GM12878 (cell line): ENCODE results near the gene TRAP1. TPM values are rescaled to one million over a fixed set of nuclear protein-coding genes. Genes with fewer than 3 reads are reported as not detected.

Source experiments
- BACH1 ChIP-seq: fragments of 450-650 bp; IDR thresholded peaks from 2 replicates; pipeline ENCODE4 v1.6.1; 2017; ENCODE audit warnings: mild to moderate bottlenecking, borderline replicate concordance
- EZH2 ChIP-seq: IDR thresholded peaks from 2 replicates; pipeline ENCODE4 v1.6.1; 2012; ENCODE audit warnings: low read depth, mild to moderate bottlenecking, control low read depth, inconsistent platforms, low read length, borderline replicate concordance; ENCODE audit not compliant: control insufficient read depth
- GABPA ChIP-seq: IDR thresholded peaks from 2 replicates; pipeline ENCODE4 v1.6.1; 2014; ENCODE audit warnings: antibody characterized with exemption, low read depth, mild to moderate bottlenecking, inconsistent platforms
- GATAD2B ChIP-seq: fragments of 450-650 bp; conservative IDR thresholded peaks from 2 replicates; pipeline ENCODE4 v1.6.1; 2017; ENCODE audit warnings: low read depth, mild to moderate bottlenecking, moderate library complexity
- IKZF2 ChIP-seq, 2 experiments: fragments of 450-650 bp; IDR thresholded peaks; 2 replicates each; pipeline ENCODE4 v1.6.1; 2017; ENCODE audit warnings: mild to moderate bottlenecking in 2 of 2, moderate library complexity in 2 of 2
- MAX ChIP-seq: IDR thresholded peaks from 2 replicates; pipeline ENCODE4 v1.6.1; 2012; ENCODE audit warnings: low read depth, low read length, improper control_type of control experiment
- MEF2A ChIP-seq: IDR thresholded peaks from 2 replicates; pipeline ENCODE4 v1.6.1; 2011; ENCODE audit warnings: low read depth, mild to moderate bottlenecking, low read length, moderate library complexity; ENCODE audit not compliant: insufficient read depth
- MTA3 ChIP-seq: IDR thresholded peaks from 2 replicates; pipeline ENCODE4 v1.6.1; 2012; ENCODE audit warnings: low read length, inconsistent platforms, borderline replicate concordance
- MXI1 ChIP-seq: fragments of 150-350 bp; IDR thresholded peaks from 2 replicates; pipeline ENCODE4 v1.6.1; 2011; ENCODE audit warnings: low read depth, mild to moderate bottlenecking, inconsistent platforms, low read length, improper control_type of control experiment
- NRF1 ChIP-seq: conservative IDR thresholded peaks from 2 replicates; pipeline ENCODE4 v1.6.1; 2011; ENCODE audit warnings: mild to moderate bottlenecking, low read depth, low read length, improper control_type of control experiment
- PAX5 ChIP-seq: IDR thresholded peaks from 2 replicates; pipeline ENCODE4 v1.6.1; 2011; ENCODE audit warnings: low read depth, low read length, borderline replicate concordance
- POLR2AphosphoS5 ChIP-seq: IDR thresholded peaks from 2 replicates; pipeline ENCODE4 v1.6.1; 2011; ENCODE audit warnings: mild to moderate bottlenecking, low read length, inconsistent platforms
- RB1 ChIP-seq: fragments of 450-650 bp; formaldehyde crosslinking; IDR thresholded peaks from 2 replicates; pipeline ENCODE4 v1.6.1; 2017; ENCODE audit warnings: mild to moderate bottlenecking, borderline replicate concordance
- SREBF1 ChIP-seq: IDR thresholded peaks from 2 replicates; pipeline ENCODE4 v1.6.1; 2012; ENCODE audit warnings: mild to moderate bottlenecking, low read length
- SREBF2 ChIP-seq: IDR thresholded peaks from 2 replicates; pipeline ENCODE4 v1.6.1; 2012; ENCODE audit warnings: mild to moderate bottlenecking, low read length
- STAT1 ChIP-seq: fragments of 450-650 bp; conservative IDR thresholded peaks from 2 replicates; pipeline ENCODE4 v1.6.1; 2014; ENCODE audit warnings: antibody characterized with exemption, mild to moderate bottlenecking
- STAT3 ChIP-seq: IDR thresholded peaks from 2 replicates; pipeline ENCODE4 v1.6.1; 2011; ENCODE audit warnings: low read depth, low read length, improper control_type of control experiment
- SUPT20H ChIP-seq: IDR thresholded peaks from 2 replicates; pipeline ENCODE4 v1.6.1; 2011; ENCODE audit warnings: low read depth, mild to moderate bottlenecking, low read length, moderate library complexity, borderline replicate concordance; ENCODE audit not compliant: control insufficient read depth
- TAF1 ChIP-seq: IDR thresholded peaks from 2 replicates; pipeline ENCODE4 v1.6.1; 2011; ENCODE audit warnings: mild to moderate bottlenecking, low read depth, low read length, borderline replicate concordance
- TBL1XR1 ChIP-seq: IDR thresholded peaks from 2 replicates; pipeline ENCODE4 v1.6.1; 2012; ENCODE audit warnings: low read depth, low read length, improper control_type of control experiment
- TCF12 ChIP-seq: IDR thresholded peaks from 2 replicates; pipeline ENCODE4 v1.6.1; 2011; ENCODE audit warnings: low read depth, mild to moderate bottlenecking, low read length
- USF1 ChIP-seq: IDR thresholded peaks from 2 replicates; pipeline ENCODE4 v1.6.1; 2011; ENCODE audit warnings: borderline replicate concordance, low read depth, mild to moderate bottlenecking, moderate library complexity, mixed read lengths, low read length; ENCODE audit not compliant: insufficient read depth; ENCODE audit errors: extremely low read length
- YY1 ChIP-seq: IDR thresholded peaks from 2 replicates; pipeline ENCODE4 v1.6.1; 2011; ENCODE audit warnings: low read depth, mild to moderate bottlenecking, low read length
- ZBTB11 ChIP-seq: fragments of 450-650 bp; formaldehyde crosslinking; IDR thresholded peaks from 2 replicates; pipeline ENCODE4 v1.5.0; 2022; ENCODE audit warnings: mild to moderate bottlenecking, missing genetic modification characterization
- ZBTB33 ChIP-seq: fragments of 450-650 bp; IDR thresholded peaks from 2 replicates; pipeline ENCODE4 v1.6.1; 2017; ENCODE audit warnings: mild to moderate bottlenecking
- polyA plus RNA-seq, 11 experiments: library from polyadenylated mRNA; depleted of rRNA in 4 of 11; unstranded in 6 of 11; stranded (reverse) in 5 of 11; fragments of >200 nt; fragmentation: Nextera tagmentation in 4 of 11; fragmentation: Illumina TruSeq in 1 of 11; extraction: Ambion mirVana in 4 of 11; extraction: Trizol in 1 of 11; gene quantifications; 1 replicate in 1 of 11; 2 replicates in 10 of 11; pipeline versions ENCODE4 v1.2.1 to v1.2.3, GENCODE V29; 2011 to 2016; ENCODE audit warnings: inconsistent platforms in 2 of 11, missing spikeins in 2 of 11, low read depth in 1 of 11
- total RNA-seq, 4 experiments: library from RNA; depleted of rRNA in 3 of 4; stranded (reverse); fragments of >200 nt in 3 of 4; fragmentation: Illumina TruSeq in 1 of 4; extraction: Trizol in 1 of 4; gene quantifications; 2 replicates each; pipeline versions ENCODE4 v1.2.1 to v1.2.3, GENCODE V29; 2013 to 2021

TRAP1 gene
- total and polyA plus RNA-seq, 10 of the 15 experiments (the other 5 are each of a cell fraction or from before 2014, with no cell fraction given) = 16.3 to 442 (median 241) TPM

- peak; percentile 76; the same call in 1 of the 2 replicates for TF ChIP-seq POLR2AphosphoS5
- no peak for TF ChIP-seq TCF12
- TF ChIP-seq PAX5 = 0 out of 2 replicates have a peak, but pooled peaks have one; percentile 54
- no peak for TF ChIP-seq EZH2
- TF ChIP-seq NRF1 = peak; percentile 32; the same call in 1 of the 2 replicates
- peak; percentile 91 for TF ChIP-seq MXI1
- peak; percentile 94 for TF ChIP-seq BACH1
- peak; percentile 87 for TF ChIP-seq MAX
- TF ChIP-seq STAT1 = 0 out of 2 replicates have a peak, but pooled peaks have one; percentile 57
- no peak for TF ChIP-seq TBL1XR1
- no peak for TF ChIP-seq SUPT20H
- no peak for TF ChIP-seq SREBF2
- TF ChIP-seq USF1 = no peak
- no peak for TF ChIP-seq ZBTB11 (CRISPR knock-in tag)
- TF ChIP-seq ZBTB33 = 0 out of 2 replicates have a peak, but pooled peaks have one; percentile 18
- no peak for TF ChIP-seq MTA3
- TF ChIP-seq SREBF1 = no peak
- TF ChIP-seq STAT3 = no peak
- TF ChIP-seq RB1 = peak; percentile 67; the same call in 1 of the 2 replicates
- peak; percentile 23 to 46; a peak in 1 of 4 replicates for TF ChIP-seq IKZF2 (IDR thresholded peaks at IDR 0.05)
- TF ChIP-seq YY1 = peak; percentile 90
- no peak for TF ChIP-seq GABPA
- TF ChIP-seq TAF1 = peak; percentile 88
- TF ChIP-seq MEF2A = 0 out of 2 replicates have a peak, but pooled peaks have one; percentile 19
- TF ChIP-seq GATAD2B = peak; percentile 85
Measured at GRCh38 chr16:3717235-3718018, at the start of gene TRAP1 (continued).
